H1 (cell line): ENCODE results near the gene EIF2A. TPM values are rescaled to one million over a fixed set of nuclear protein-coding genes. Genes with fewer than 3 reads are reported as not detected.

Source experiments
- CTCF ChIA-PET: fragments of 300-600 bp; sonication (Branson Sonifier 250); formaldehyde crosslinking; loops from one replicate; lab custom pipeline; 2021; ENCODE audit not compliant: partially characterized antibody; lab: Charles Lee
- POLR2A ChIA-PET: fragments of 300-600 bp; sonication (Branson Sonifier 250); formaldehyde crosslinking; loops from one replicate; lab custom pipeline; 2021; ENCODE audit warnings: inconsistent platforms; ENCODE audit not compliant: partially characterized antibody; lab: Charles Lee
- DNase-seq, 2 experiments: peaks; one replicate each; pipeline versions ENCODE4 v3.0.0 to v3.0.0-alpha.2; 2010 to 2022; ENCODE audit warnings: low spot score in 2 of 2, low read depth in 1 of 2, mixed read lengths in 1 of 2
- FAIRE-seq: peaks from 2 replicates; lab custom pipeline; 2011; peaks lifted over from hg19 to GRCh38; lab: Jason Lieb, UNC
- H2AFZ ChIP-seq: 2 replicates; pipeline ENCODE4 v1.8.1; 2012; ENCODE audit warnings: low read length, inconsistent platforms
- H2AK5ac ChIP-seq: 2 replicates; pipeline ENCODE4 v1.6.1; 2013; ENCODE audit warnings: low read depth, low read length
- H2BK120ac ChIP-seq: replicated peaks from 2 replicates; pipeline ENCODE3; 2013; ENCODE audit warnings: low read depth, low read length, inconsistent platforms
- H2BK12ac ChIP-seq: 2 replicates; pipeline ENCODE4 v1.6.1; 2013; ENCODE audit warnings: low read depth, low read length
- H2BK15ac ChIP-seq: 2 replicates; pipeline ENCODE4 v1.6.1; 2013; ENCODE audit warnings: low read length
- H2BK20ac ChIP-seq: 2 replicates; pipeline ENCODE4 v1.6.1; 2013; ENCODE audit warnings: low read length
- H2BK5ac ChIP-seq: 2 replicates; pipeline ENCODE4 v1.6.1; 2013; ENCODE audit warnings: low read depth, low read length
- H3K14ac ChIP-seq: 2 replicates; pipeline ENCODE4 v1.6.1; 2013; ENCODE audit warnings: inconsistent platforms; ENCODE audit not compliant: insufficient read length
- H3K18ac ChIP-seq: 2 replicates; pipeline ENCODE4 v1.6.1; 2013; ENCODE audit warnings: low read length; ENCODE audit errors: extremely low read depth
- H3K23ac ChIP-seq: 2 replicates; pipeline ENCODE4 v1.6.1; 2013; ENCODE audit warnings: inconsistent platforms; ENCODE audit not compliant: insufficient read length
- H3K23me2 ChIP-seq: 2 replicates; pipeline ENCODE4 v1.6.1; 2013; ENCODE audit warnings: low read depth, low read length
- H3K27ac ChIP-seq: 2 replicates; pipeline ENCODE4 v1.6.1; 2011; ENCODE audit warnings: low read depth, low read length, inconsistent platforms
- H3K27me3 ChIP-seq, 4 experiments: replicated peaks in 1 of 4; 1 replicate in 1 of 4; 2 replicates in 3 of 4; pipeline versions ENCODE4 v1.6.1 to v1.8.1; 2011 to 2013; ENCODE audit warnings: low read length in 3 of 4, mild to moderate bottlenecking in 3 of 4, inconsistent platforms in 2 of 4, mixed read lengths in 2 of 4, moderate library complexity in 1 of 4; ENCODE audit not compliant: control insufficient read depth in 3 of 4, insufficient read depth in 3 of 4; ENCODE audit errors: extremely low read depth in 1 of 4
- H3K36me3 ChIP-seq, 4 experiments: 2 replicates each; pipeline versions ENCODE4 v1.6.1 to v1.8.1; 2011 to 2013; ENCODE audit warnings: mild to moderate bottlenecking in 4 of 4, low read length in 3 of 4, moderate library complexity in 2 of 4, control low read depth in 1 of 4, inconsistent platforms in 1 of 4; ENCODE audit not compliant: insufficient read depth in 4 of 4, control insufficient read depth in 2 of 4
- H3K4ac ChIP-seq: replicated peaks from 2 replicates; pipeline ENCODE3; 2013; ENCODE audit warnings: low read length, low read depth, mixed read lengths, inconsistent platforms; ENCODE audit not compliant: insufficient read length
- H3K4me1 ChIP-seq, 4 experiments: replicated peaks in 1 of 4; 1 replicate in 1 of 4; 2 replicates in 3 of 4; pipeline versions ENCODE4 v1.6.1 to v1.8.1; 2011 to 2013; ENCODE audit warnings: low read length in 3 of 4, inconsistent platforms in 2 of 4, mixed read lengths in 1 of 4; ENCODE audit not compliant: insufficient read depth in 4 of 4, control insufficient read depth in 3 of 4
- H3K4me2 ChIP-seq, 2 experiments: 2 replicates each; pipeline versions ENCODE4 v1.6.1 to v1.8.1; 2011 to 2013; ENCODE audit warnings: low read depth in 2 of 2, low read length in 2 of 2, control low read depth in 1 of 2, inconsistent platforms in 1 of 2, mild to moderate bottlenecking in 1 of 2; ENCODE audit not compliant: insufficient read depth in 1 of 2
- H3K4me3 ChIP-seq, 4 experiments: fragments of 200-600, 300-600 bp in 1 of 4; sonication (generic), shearing (Covaris generic), sonication (Bioruptor Twin) in 1 of 4; 2 replicates each; pipeline versions ENCODE4 v1.5.1 to v1.8.1; 2011 to 2016; ENCODE audit warnings: low read length in 4 of 4, low read depth in 3 of 4, control low read depth in 2 of 4, inconsistent platforms in 2 of 4, mild to moderate bottlenecking in 2 of 4, mixed read lengths in 1 of 4, moderate library complexity in 1 of 4; ENCODE audit not compliant: insufficient read depth in 2 of 4; ENCODE audit errors: extremely low read depth in 1 of 4
- H3K56ac ChIP-seq: replicated peaks from 2 replicates; pipeline ENCODE3; 2013; ENCODE audit warnings: low read depth, mild to moderate bottlenecking, mixed read lengths, low read length, inconsistent platforms; ENCODE audit not compliant: insufficient read length
- H3K79me1 ChIP-seq: 2 replicates; pipeline ENCODE4 v1.6.1; 2013; ENCODE audit warnings: low read depth, low read length, control low read depth
- H3K79me2 ChIP-seq, 2 experiments: 2 replicates each; pipeline versions ENCODE4 v1.6.1 to v1.8.1; 2012 to 2013; ENCODE audit warnings: low read length in 2 of 2, mild to moderate bottlenecking in 2 of 2, inconsistent platforms in 1 of 2; ENCODE audit not compliant: insufficient read depth in 2 of 2, control insufficient read depth in 1 of 2
- H3K9ac ChIP-seq, 4 experiments: replicated peaks in 1 of 4; 1 replicate in 1 of 4; 2 replicates in 3 of 4; pipeline versions ENCODE4 v1.6.1 to v1.8.1; 2011 to 2013; ENCODE audit warnings: low read depth in 3 of 4, low read length in 3 of 4, control low read depth in 2 of 4, mild to moderate bottlenecking in 2 of 4, moderate library complexity in 2 of 4, inconsistent platforms in 1 of 4; ENCODE audit errors: extremely low read depth in 1 of 4
- H3K9me3 ChIP-seq, 2 experiments: 2 replicates each; pipeline versions ENCODE4 v1.6.1 to v1.8.1; 2012 to 2013; ENCODE audit warnings: mild to moderate bottlenecking in 2 of 2, moderate library complexity in 2 of 2, control low read depth in 1 of 2, inconsistent platforms in 1 of 2, low read depth in 1 of 2, low read length in 1 of 2, mixed read lengths in 1 of 2; ENCODE audit not compliant: insufficient read depth in 2 of 2
- H4K20me1 ChIP-seq, 2 experiments: replicated peaks in 1 of 2; 2 replicates each; pipeline versions ENCODE3 to v1.8.1; 2011 to 2013; ENCODE audit warnings: inconsistent platforms in 2 of 2, low read length in 2 of 2, mild to moderate bottlenecking in 1 of 2; ENCODE audit not compliant: insufficient read depth in 2 of 2, control insufficient read depth in 1 of 2
- H4K5ac ChIP-seq: 2 replicates; pipeline ENCODE4 v1.6.1; 2013; ENCODE audit warnings: low read length, low read depth, mixed read lengths, inconsistent platforms; ENCODE audit not compliant: insufficient read length
- H4K8ac ChIP-seq: 2 replicates; pipeline ENCODE4 v1.8.0; 2013; ENCODE audit warnings: mild to moderate bottlenecking, moderate library complexity, low read length, inconsistent platforms; ENCODE audit not compliant: insufficient read depth; ENCODE audit errors: extremely low read depth
- H4K91ac ChIP-seq: replicated peaks from 2 replicates; pipeline ENCODE3; 2013; ENCODE audit warnings: low read length, mixed read lengths, inconsistent platforms; ENCODE audit not compliant: insufficient read length
- BRCA1 ChIP-seq: IDR thresholded peaks from 2 replicates; pipeline ENCODE4 v1.6.1; 2012; ENCODE audit warnings: low read depth, low read length, improper control_type of control experiment
- CEBPB ChIP-seq: IDR thresholded peaks from 2 replicates; pipeline ENCODE4 v1.6.1; 2012; ENCODE audit warnings: low read depth, low read length
- NRF1 ChIP-seq: IDR thresholded peaks from 2 replicates; pipeline ENCODE4 v1.6.1; 2011; ENCODE audit warnings: mild to moderate bottlenecking, low read depth, low read length, improper control_type of control experiment
- POLR2AphosphoS5 ChIP-seq: IDR thresholded peaks from 2 replicates; pipeline ENCODE4 v1.6.1; 2011; ENCODE audit warnings: low read depth, low read length
- RBBP5 ChIP-seq: IDR thresholded peaks from 2 replicates; pipeline ENCODE4 v1.7.1; 2012; ENCODE audit warnings: low read depth, mild to moderate bottlenecking, inconsistent platforms, low read length, moderate library complexity, borderline replicate concordance
- SAP30 ChIP-seq: fragments of 300-600 bp; sonication (generic); IDR thresholded peaks from 2 replicates; pipeline ENCODE4 v1.7.1; 2012; ENCODE audit warnings: low read length, moderate library complexity, mild to moderate bottlenecking, inconsistent platforms; ENCODE audit not compliant: insufficient read depth, insufficient replicate concordance
- SIRT6 ChIP-seq: IDR thresholded peaks from one replicate; pipeline ENCODE4 v1.7.1; 2012; ENCODE audit warnings: low read length, inconsistent platforms
- WGBS, 2 experiments: shearing (Covaris generic) in 1 of 2; methylation state at CpG; one replicate each; pipeline versions ENCODE4 v1.1.6 to v1.1.7; 2013 to 2015; ENCODE audit warnings: low lambda C conversion rate in 2 of 2, mixed read lengths in 2 of 2, inconsistent platforms in 1 of 2, low coverage in 1 of 2, missing lambda C conversion rate in 1 of 2; ENCODE audit not compliant: insufficient replicate concordance in 2 of 2, insufficient coverage in 1 of 2, insufficient read length in 1 of 2; ENCODE audit errors: extremely low coverage in 1 of 2, missing lambda C conversion rate in 1 of 2; 5-methylcytosine and 5-hydroxymethylcytosine counted together
- polyA plus RNA-seq, 7 experiments: library from polyadenylated mRNA; depleted of rRNA in 3 of 7; stranded (reverse) in 5 of 7; unstranded in 2 of 7; fragments of >200 nt in 5 of 7; fragments of 200-250 nt in 2 of 7; gene quantifications; 1 replicate in 5 of 7; 2 replicates in 1 of 7; 4 replicates in 1 of 7; pipeline versions ENCODE4 v1.2.1 to v1.2.3, GENCODE V29; 2011 to 2013; ENCODE audit warnings: missing spikeins in 2 of 7, mixed read lengths in 2 of 7
- total RNA-seq: library from RNA; stranded (reverse); fragmentation: NEBNext Ultra II Directional; extraction: Animal tissue kit (Norgen Biotek cat#: 25700); gene quantifications from 2 replicates; pipeline ENCODE4 v1.2.1, GENCODE V29; 2021

Gene EIF2A
- total and polyA plus RNA-seq, 2 of the 8 experiments (the other 6 are each of a cell fraction or from before 2014, with no cell fraction given): 59.3 to 91.6 TPM

DNA sequence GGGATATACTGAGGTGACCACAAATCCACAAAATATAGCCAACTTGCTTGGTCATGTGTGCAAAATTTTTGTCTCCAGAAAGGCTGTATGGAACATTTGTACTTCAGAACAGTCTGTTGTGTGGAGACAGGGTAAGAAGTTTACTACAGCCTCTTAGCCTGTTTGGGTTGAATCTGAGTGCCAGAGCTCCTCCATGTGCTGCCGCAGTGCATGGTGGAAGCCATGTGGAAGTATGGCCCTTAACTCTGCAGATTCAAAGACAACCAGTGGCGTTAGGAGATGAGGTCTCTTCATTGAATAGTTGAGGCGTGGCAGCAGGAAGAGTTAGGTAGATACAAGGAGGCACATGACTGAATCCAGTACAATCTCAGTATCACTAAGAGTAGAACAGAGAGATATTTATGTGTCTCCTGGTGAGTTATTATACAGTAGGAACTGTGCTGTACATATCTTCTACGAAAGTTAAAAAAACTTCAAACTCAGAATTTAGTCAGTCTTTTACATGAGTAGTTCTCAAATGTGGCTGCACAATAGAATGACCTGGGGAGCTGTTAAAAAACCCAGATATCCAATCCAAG lies 9.4 kb downstream of the EIF2A start:
- Histone ChIP-seq H2BK20ac (no peak overlapping the region), H3K56ac (no peak overlapping the region), H2AFZ (no peak overlapping the region), H2BK5ac (no peak overlapping the region), H2BK12ac (no peak overlapping the region), H4K8ac (no peak overlapping the region), H3K79me2 (peaks cover 0 to 25% of the 10 kb centered on the region in 2 experiments; a peak in 2 of 4 replicates), H3K18ac (no peak overlapping the region), H3K4me2 (no peak overlapping the region), H3K36me3 (peaks cover 0 to 22% (median 10%) of the 10 kb centered on the region in 4 experiments; a peak in 5 of 8 replicates), H3K14ac (no peak overlapping the region), H3K4me3 (no peak overlapping the region), H3K79me1 (no peaks in the 10 kb centered on the region), H3K9me3 (no peaks in the 10 kb centered on the region), H4K5ac (no peak overlapping the region), H4K91ac (no peak overlapping the region), H3K27me3 (no peaks in the 10 kb centered on the region), H2BK120ac (no peak overlapping the region), H3K4ac (no peak overlapping the region), H3K23me2 (no peaks in the 10 kb centered on the region), H3K4me1 (no peaks in the 10 kb centered on the region), H3K27ac (no peak overlapping the region), H2AK5ac (no peak overlapping the region), H3K23ac (no peak overlapping the region), H2BK15ac (no peak overlapping the region), H3K9ac (no peak overlapping the region), H4K20me1 (peaks cover 0 to 2% of the 10 kb centered on the region in 2 experiments)
- DNase-seq: no peak
- ChIA-PET CTCF (interaction anchor here (0.9 kb wide), 1 partner anchor 73 kb away, joined by 3 read pairs; no protein-coding TSS in a partner anchor), POLR2A (interaction anchor here (1.1 to 4.7 kb wide), 2 partner anchors 9 to 12 kb away, joined by 3 to 27 read pairs; partner anchors contain the start of genes EIF2A and SERP1)
- 92% methylated on average over 4 of the region's 4 CpGs; no CpG with 5 or more reads in 1 of the 2 experiments for WGBS, 2 experiments
- no peak for FAIRE-seq
- no peak for TF ChIP-seq NRF1
- TF ChIP-seq CEBPB: no peak
- TF ChIP-seq BRCA1: no peak
- TF ChIP-seq POLR2AphosphoS5: no peak
- TF ChIP-seq SAP30: no peak
- TF ChIP-seq SIRT6: no peak
- TF ChIP-seq RBBP5: no peak
